ENCODE data around the gene LAMP2. TPM values are rescaled to one million over a fixed set of nuclear protein-coding genes. Genes with fewer than 3 reads are reported as not detected.

Gene LAMP2
- total and polyA plus RNA-seq, 2 of the 8 experiments (the other 6 are each of a cell fraction or from before 2014, with no cell fraction given) = 21.2 to 29.9 TPM

DNA sequence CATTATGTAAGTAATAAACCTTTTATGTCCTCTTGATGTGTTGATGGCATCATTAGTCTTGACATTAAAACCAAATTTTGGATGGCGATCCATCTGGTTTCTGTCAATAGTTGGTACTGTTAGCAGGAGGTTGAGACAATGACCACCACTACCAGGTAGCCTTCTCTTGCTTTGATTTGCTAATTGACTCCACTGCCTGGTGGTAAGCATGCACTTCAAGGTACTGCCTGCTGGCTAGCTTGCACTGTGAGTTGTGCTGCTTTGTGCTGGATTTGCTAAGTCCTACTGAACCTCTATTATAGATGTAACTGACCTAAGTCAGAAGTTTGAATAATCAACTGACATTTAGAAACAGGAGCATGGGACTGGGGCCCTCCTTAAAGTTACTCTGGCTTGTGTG lies 60.9 kb downstream of the LAMP2 start:
- WGBS, 2 experiments (ENCODE audit: extremely low coverage in 1 of 2, insufficient coverage in 1 of 2, insufficient read length in 1 of 2, insufficient replicate concordance in 2 of 2, low coverage in 1 of 2, low lambda C conversion rate in 2 of 2, missing lambda C conversion rate in 1 of 2) = 30% methylated on average over 1 of the region's 1 CpG; no CpG with 5 or more reads in 1 of the 2 experiments
- POLR2A ChIA-PET (ENCODE audit: partially characterized antibody) = no interaction called here
- Histone ChIP-seq H3K23me2 (ENCODE audit: low read depth, low read length) (no peaks in the 10 kb centered on the region), H2BK20ac (ENCODE audit: low read length) (no peak overlapping the region), H4K8ac (ENCODE audit: extremely low read depth, insufficient read depth, low read length) (no peak overlapping the region), H4K20me1 (replicated peaks in 1 of 2; ENCODE audit: control insufficient read depth in 1 of 2, insufficient read depth in 2 of 2, low read length in 2 of 2) (no peaks in the 10 kb centered on the region), H2BK120ac (replicated peaks; ENCODE audit: low read depth, low read length) (no peak overlapping the region), H3K27ac (ENCODE audit: low read depth, low read length) (no peak overlapping the region), H3K9me3 (ENCODE audit: insufficient read depth in 2 of 2, low read depth in 1 of 2, low read length in 1 of 2) (no peaks in the 10 kb centered on the region), H2BK5ac (ENCODE audit: low read depth, low read length) (no peak overlapping the region), H3K4me1 (replicated peaks in 1 of 4; ENCODE audit: control insufficient read depth in 3 of 4, insufficient read depth in 4 of 4, low read length in 3 of 4) (peaks cover 0 to 3% (median 0%) of the 10 kb centered on the region in 4 experiments; a peak in 1 of 7 replicates), H2AFZ (ENCODE audit: low read length) (no peak overlapping the region), H3K79me2 (ENCODE audit: control insufficient read depth in 1 of 2, insufficient read depth in 2 of 2, low read length in 2 of 2) (no peaks in the 10 kb centered on the region), H3K9ac (replicated peaks in 1 of 4; ENCODE audit: extremely low read depth in 1 of 4, low read depth in 3 of 4, low read length in 3 of 4) (no peak overlapping the region), H3K4me2 (ENCODE audit: insufficient read depth in 1 of 2, low read depth in 2 of 2, low read length in 2 of 2) (no peak overlapping the region), H3K36me3 (ENCODE audit: control insufficient read depth in 2 of 4, insufficient read depth in 4 of 4, low read length in 3 of 4) (no peaks in the 10 kb centered on the region), H4K5ac (ENCODE audit: insufficient read length, low read depth, low read length) (no peak overlapping the region), H3K79me1 (ENCODE audit: low read depth, low read length) (no peaks in the 10 kb centered on the region), H4K91ac (replicated peaks; ENCODE audit: insufficient read length, low read length) (no peak overlapping the region), H3K27me3 (replicated peaks in 1 of 4; ENCODE audit: control insufficient read depth in 3 of 4, extremely low read depth in 1 of 4, insufficient read depth in 3 of 4, low read length in 3 of 4) (no peaks in the 10 kb centered on the region), H3K18ac (ENCODE audit: extremely low read depth, low read length) (no peak overlapping the region), H2BK12ac (ENCODE audit: low read depth, low read length) (no peak overlapping the region), H2AK5ac (ENCODE audit: low read depth, low read length) (no peak overlapping the region), H3K56ac (replicated peaks; ENCODE audit: insufficient read length, low read depth, low read length) (no peak overlapping the region), H2BK15ac (ENCODE audit: low read length) (no peak overlapping the region), H3K23ac (ENCODE audit: insufficient read length) (no peak overlapping the region), H3K4me3 (ENCODE audit: extremely low read depth in 1 of 4, insufficient read depth in 2 of 4, low read depth in 3 of 4, low read length in 4 of 4) (no peak overlapping the region), H3K14ac (ENCODE audit: insufficient read length) (no peak overlapping the region), H3K4ac (replicated peaks; ENCODE audit: insufficient read length, low read depth, low read length) (no peak overlapping the region)
- no peak for DNase-seq (ENCODE audit: low read depth in 1 of 2, low spot score in 2 of 2)
- CTCF ChIA-PET (ENCODE audit: partially characterized antibody) = interaction anchor here (1.0 kb wide), 2 partner anchors 43 to 78 kb away, joined by 3 read pairs; no protein-coding TSS in a partner anchor
- TF ChIP-seq EP300 (IDR thresholded peaks at IDR 0.05; ENCODE audit: borderline replicate concordance in 1 of 2, low read depth in 2 of 2, low read length in 2 of 2) (no peak), GABPA (IDR thresholded peaks at IDR 0.05; ENCODE audit: borderline replicate concordance, insufficient read depth, low read length) (no peak), BCL11A (IDR thresholded peaks at IDR 0.05; ENCODE audit: low read depth in 2 of 2, low read length in 2 of 2) (no peak), ZNF274 (IDR thresholded peaks at IDR 0.05; ENCODE audit: borderline replicate concordance, extremely low read depth, low read length) (no peak), JUND (IDR thresholded peaks at IDR 0.05; ENCODE audit: low read length) (no peak), POLR2AphosphoS5 (IDR thresholded peaks at IDR 0.05; ENCODE audit: low read depth, low read length) (no peak), EZH2 (IDR thresholded peaks at IDR 0.05; ENCODE audit: low read depth, low read length, severe bottlenecking) (no peak), MAFK (IDR thresholded peaks at IDR 0.05; ENCODE audit: low read depth, low read length) (no peak)
- TF ChIP-seq, protein P1, sequence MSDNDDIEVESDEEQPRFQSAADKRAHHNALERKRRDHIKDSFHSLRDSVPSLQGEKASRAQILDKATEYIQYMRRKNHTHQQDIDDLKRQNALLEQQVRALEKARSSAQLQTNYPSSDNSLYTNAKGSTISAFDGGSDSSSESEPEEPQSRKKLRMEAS (IDR thresholded peaks at IDR 0.05) = no peak
- FAIRE-seq = peak; percentile 84
